Midbrain (tissue), 1 donor: ENCODE measurements around the gene ERN1.
"Not testable (repeated sequence)": the region's sequence is repeated elsewhere in the genome, so short reads cannot be mapped to it uniquely, and the experiment has no call there.

Experiments used
- DNase-seq: peaks from one replicate; lab custom pipeline; 2025; lab: John Stamatoyannopoulos, UW

Gene ERN1

DNA sequence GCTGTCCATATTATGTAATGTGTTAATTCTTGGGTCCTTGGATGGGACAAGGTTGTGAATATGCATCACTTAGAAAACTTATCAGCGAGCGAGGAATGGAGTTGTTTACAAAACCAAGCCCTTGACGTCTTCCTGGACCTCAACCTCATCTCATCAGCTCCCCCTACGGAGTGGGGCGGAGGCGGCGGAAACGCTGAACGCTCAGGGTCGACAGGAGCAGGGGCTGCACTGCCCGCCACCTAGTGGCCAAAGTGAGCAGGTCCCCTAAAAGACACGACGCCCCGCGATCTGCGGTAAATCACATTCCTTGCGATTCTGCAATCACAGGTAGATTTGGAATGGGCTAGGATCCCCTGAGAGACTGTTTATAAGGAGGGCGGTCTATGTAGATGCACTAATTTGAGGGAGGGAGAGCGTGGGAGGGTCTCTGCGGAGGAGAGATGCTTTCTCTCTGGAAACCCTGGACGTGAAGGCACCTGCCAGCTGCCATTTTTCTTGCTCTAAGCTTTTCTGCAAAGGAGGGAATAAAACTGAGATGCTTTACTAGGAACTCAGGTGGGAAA, 104.1 kb downstream of the ERN1 start:
- peak; percentile 7 for DNase-seq

DNA sequence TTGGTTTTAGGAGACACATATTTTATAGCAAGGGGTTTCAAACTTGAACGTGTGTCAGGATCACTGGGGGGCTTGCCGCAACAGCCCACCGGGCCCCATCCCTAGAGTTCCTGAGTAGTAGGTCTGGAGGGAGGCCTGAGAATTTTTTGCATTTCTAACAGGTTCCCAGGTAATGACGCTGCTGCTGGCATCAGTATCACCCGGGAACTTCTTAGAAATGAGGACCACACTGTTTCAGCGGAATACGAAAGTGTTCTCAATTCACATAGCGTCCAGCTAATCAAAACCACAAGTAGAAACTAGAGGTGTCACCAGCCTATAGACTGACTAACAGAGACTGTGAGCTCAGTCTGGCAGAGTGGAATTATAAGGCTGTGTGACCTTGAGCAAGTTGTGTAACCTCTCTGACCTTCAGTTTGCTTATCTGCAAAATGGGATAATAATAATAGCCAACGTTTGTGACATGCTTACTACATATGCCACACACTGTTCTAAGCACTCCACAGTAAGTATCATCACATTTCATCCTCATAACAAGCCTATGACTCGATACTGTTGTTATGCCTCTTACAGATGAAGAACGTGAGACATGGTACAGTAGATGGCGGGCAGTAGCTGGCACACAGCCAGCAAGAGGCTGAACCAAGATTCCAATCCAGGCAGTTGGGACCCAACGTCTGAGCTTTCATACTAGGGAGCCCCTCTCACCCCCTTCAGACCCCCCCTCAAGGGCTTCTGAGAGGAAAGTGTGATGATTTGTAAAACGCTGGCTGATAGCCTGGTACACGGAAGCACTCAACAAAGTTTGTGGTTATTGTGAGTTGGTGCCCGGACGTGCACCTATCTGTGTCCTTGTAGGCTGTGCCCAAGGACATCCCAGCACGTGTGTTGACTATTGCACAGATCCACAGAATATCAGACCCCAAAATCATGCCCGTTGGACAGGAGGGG, 104.9 kb downstream of the ERN1 start:
- no peak for DNase-seq

DNA sequence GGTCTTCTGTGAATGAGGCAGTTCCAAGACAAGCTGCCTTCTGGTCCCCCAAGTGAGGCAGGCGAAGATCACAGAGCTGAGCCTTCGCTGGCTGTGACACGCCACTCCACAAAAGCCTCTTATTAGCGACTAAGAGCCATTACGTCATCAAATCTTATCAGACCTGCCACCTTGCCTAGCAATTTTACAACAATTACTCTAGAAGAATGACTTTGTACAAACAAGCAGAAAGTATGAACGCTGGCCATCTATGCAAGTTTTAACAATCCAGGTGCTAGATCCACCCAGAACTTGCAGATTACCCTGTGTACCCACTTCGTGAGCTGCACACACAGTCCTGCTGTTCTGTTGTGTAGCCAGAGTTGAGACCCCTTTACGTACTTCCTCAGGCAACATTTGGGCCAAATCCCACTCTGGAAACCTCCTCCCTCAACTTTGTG, 105.7 kb downstream of the ERN1 start:
- DNase-seq, result no peak

DNA sequence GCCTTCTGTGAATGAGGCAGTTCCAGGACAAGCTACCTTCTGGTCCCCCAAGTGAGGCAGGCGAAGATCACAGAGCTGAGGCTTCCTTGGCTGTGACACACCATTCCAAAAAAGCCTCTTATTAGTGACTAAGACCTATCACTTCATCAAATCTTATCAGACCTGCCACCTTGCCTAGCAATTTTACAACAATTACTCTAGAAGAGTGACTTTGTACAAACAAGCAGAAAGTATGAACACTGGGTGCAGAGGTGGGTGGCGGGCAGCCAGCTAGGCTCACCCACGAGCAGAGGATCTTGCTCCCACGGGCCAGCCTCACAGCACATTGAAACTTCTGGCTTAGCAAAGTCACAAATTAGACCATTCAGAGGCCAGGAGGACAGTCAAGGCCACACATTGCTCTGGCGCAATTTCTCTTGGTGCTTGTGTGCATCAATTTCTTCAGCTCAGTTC, 107.3 kb downstream of the ERN1 start:
- DNase-seq, result no peak

DNA sequence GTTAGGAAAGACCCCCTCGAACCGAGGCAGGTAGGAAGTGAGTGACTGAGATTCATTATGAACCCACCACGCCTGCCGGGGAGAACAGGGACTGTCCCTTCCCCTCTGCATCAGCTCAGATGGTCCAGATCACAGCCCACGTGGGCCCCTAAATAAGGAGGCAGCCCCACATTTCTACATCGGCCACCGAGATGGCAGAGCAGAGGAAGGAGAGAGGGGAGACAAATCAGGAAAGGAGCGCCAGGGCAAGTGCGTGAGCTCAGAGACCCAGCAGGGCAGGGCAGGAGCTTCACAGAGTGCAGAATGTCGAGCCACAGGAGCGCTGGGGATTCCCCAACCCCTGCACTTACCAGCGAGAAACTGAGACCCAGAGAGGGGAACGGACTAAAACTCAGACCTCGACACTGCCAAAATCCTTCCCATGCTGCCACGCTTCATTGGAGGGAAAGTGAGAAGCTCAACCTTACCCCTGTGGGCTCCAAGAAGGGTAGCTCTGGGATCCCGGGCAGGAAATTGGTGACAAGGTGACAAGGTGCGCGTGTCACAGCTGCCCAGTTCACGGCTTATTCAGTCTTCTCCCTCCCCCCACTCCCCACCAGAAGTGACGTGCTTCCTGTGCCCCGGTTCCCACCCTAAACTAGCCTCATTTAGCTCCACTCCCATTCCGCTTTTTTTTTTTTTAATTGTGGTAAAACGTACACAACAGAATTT, 109.7 kb downstream of the ERN1 start, which contains the start of gene ICAM2:
Gene ICAM2, minus strand, starts transcription at position 578 of the 711 bp plus-strand sequence. CDS start 13,942 bp downstream, outside the sequence.
- DNase-seq, result no peak

DNA sequence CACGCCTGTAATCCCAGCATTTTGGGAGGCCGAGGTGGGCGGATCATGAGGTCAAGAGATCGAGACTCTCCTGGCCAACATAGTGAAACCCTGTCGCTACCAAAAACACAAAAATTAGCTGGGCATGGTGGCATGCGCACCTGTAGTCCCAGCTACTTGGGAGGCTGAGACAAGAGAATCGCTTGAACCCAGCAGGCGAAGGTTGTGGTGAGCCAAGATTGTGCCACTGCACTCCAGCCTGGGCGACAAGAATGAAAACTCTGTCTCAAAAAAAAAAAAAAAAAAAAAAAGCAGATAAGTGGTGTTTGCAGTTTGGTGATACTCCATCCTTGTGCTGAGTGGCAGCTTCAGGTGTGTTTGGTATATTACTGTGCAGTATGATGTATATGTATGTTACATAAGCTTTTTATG, 110.4 kb downstream of the ERN1 start:
- DNase-seq, result not testable (repeated sequence)

DNA sequence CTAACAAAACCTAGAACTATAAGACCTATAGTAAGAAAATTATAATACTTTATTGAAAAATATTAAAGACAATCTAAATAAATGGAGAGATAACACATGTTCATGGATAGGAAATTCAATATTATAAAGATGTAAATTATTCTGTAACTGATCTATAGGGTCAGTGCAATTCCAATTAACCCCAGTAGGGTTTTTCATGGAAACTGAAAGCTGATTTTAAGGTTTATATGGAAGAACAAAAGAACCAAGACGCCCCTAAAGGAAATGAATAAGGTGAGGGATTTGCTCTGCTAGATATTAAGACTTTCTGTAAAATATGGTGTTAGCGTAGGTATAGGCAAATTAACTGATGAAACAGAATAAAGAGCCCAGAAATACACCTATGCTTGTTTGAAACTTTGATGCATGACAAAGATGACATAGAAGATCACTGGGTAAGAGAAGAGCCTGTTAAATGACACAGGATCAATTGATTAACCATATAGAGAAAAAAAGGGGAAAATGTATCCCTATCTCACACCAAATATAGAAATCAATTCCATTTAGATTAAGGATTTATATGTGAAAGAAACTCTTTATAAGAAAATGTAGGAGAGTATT, 112.5 kb downstream of the ERN1 start:
- DNase-seq, result no peak

DNA sequence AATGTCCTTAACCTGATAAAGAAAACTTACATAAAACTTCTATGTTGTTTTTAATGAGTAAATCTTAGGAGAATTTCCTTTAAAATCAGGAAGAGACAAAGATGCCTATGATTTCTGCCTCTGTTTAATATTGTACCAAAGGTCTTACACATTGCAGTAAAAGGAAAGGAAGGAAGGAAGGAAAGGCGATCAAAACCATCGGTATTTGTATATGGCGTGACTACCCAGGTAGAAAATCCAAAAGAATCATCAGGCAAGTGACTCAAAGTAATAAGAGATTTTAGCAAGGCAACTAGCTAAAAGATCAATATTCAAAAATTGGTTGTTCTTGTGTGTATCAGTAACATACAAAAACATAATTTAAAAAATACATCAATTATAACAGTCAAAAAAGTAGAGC, 113.0 kb downstream of the ERN1 start:
- no peak for DNase-seq

DNA sequence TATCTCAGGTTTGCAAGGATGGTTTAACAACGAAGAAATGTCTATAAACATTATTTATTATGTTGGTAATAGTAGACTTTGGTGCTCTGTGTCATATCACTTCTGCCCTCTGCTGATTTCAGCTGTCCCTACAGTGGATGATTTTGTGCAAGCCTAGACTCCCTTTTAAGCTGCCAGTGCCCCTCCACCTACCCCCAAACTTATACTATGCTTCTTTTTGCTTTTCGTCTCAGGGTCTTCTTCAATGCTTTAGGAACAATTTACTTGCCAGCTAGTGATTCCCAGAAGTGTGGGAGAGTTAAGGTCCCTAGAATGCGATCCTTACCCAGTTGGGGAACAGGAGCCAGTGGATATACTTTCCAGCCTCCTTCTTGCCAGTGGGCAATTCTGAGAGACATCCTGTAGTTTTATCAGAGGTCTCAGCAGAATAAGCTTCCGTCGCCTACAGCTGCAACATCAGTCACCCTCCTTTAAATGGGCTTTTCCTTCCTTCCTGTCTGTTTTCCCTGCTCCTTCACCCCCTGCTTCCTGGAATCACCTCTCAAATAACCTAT, 113.6 kb downstream of the ERN1 start:
- DNase-seq, result no peak

DNA sequence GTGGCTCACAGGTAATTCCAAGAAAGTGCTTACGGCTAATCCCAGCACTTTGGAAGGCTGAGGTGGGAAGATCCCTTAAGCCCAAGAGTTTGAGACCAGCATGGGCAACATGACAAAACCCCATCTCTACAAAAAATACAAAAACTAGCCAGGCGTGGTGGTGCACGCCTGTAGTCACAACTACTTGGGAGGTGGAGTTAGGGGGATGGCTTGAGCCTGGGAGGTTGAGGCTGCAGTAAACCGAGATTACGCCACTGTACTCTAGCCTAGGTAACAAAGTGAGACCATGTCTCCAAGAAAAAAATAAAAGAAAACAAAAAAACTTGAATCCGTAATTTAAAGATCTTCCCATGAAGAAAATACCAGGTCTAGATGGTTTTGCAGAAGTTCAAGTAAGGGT, 114.5 kb downstream of the ERN1 start:
- DNase-seq, result no peak

DNA sequence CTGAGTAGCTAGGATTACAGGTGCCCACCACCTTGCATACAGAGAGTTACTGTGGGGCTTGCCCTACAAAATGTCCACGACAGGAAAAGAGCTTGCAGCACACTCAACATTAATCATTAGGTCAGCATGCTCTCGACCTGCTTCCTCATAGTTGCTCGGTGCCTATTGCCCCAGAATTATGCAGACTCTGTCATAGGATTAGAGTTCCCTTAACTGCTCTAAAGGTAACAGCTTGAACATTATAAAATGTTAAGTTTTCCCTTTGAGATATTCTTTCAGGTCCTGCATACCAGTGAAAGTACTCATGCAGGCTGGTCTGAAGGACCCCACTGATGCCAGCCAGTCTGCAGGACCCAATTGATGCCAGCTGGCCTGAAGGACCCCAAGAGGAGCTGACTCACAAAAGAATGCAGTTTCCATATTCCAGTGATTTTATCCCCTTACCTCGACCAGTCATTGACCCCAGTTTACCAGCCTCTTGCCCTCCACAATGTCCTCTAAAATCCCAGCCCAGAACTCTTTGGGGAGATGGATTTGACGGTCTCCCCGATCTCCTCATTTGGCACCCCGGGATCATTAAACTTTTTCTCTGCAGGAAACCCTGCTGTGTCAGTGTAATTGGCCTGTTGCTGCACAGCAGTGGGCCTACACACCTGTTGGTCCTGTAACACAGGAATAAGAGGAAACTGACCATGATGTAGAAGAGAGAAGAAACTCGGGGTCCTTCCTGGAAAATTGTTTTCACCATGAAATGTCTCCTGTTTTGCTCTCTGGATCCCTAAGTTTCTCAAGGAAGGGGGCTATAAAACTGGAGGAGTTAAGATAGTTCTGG, 120.2 kb downstream of the ERN1 start:
- DNase-seq, result no peak

DNA sequence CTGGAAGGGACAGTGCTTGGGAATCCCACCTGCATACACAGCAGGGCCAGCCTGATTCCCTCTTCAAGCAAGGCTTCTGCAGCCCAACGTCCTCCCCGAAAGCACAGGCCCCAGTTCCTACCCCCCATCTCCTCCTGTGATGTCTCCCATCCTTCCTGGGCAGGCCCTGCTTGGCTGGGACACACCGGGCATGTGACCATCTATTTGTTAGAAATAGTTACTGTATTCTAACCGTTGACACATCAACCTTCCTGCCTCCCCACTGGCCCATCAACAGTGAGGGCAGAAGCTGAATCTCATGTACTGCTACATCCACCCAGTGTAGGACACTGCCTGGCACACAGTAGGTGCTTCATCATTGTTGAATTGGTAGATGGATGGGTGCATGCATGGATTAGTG, 121.1 kb downstream of the ERN1 start:
- no peak for DNase-seq

DNA sequence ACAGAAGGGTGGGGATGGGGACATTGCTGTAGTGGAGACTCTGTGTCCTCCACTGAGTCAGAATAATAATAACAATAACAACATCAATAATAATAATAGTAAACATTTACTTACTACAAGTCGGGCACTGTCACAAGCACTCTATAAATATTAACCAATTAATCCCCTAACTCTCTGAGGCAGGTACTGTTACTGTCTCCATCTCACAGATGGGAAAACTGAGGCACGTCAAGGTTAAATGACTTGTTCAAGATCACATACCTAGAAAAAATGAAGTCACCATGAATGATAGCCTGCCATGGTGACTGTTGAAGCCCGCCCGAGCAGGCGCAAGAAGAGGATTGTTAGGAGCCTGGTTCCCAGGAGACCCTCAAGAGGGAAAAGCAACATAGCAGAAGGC, 121.6 kb downstream of the ERN1 start:
- no peak for DNase-seq

DNA sequence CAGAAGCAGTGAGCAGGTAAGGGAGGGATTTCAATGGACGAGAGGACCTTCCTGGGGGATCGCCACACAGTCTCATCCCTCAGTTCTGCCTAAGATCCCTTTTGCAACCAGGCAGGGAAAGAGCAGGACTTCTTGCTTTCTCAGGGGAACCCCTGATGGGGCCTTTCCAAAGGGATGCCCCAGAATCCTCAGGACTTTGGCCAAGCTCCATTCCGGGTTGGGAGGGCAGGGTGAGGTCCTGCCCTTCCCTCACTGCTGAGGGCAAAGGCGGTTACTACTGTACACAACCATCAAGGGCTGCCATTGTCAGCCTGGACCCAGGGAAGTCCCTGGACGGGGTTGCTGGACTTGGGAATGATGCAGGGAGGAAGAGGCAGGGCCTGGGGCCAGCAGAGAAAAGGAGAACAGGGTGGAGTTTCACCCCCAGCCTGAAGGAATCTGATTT, 122.1 kb downstream of the ERN1 start:
- DNase-seq, result no peak

DNA sequence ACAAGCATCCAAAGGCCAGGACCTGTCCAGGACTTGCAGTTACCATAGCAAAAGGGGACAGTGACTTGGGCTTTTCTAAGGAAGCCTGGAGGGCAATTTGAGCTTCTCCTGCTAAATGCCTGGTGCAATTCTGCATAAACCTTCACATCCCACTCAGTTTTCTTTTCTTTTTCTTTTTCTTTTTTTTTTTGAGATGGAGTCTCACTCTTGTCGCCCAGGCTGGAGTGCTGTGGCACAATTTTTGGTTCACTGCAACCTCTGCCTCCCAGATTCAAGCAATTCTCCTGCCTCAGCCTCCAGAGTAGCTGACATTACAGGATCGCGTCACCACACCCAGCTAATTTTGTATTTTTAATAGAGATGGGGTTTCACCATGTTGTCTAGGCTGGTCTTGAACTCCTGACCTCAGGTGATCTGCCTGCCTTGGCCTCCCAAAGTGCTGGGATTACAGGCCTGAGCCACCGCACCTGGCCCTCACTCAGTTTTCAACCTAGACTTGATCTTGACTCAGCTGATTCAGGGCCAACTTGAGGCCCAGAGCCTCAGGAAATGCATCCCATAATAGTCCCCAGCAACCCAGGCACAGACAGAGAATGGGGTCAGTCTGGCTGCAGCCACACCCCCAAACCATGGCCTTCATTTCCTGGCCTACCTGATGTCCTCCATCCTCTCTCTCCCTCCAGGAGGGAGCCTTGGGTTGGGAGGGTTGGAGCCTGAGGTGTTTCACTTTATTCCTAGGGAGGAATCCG, 122.7 kb downstream of the ERN1 start:
- not testable (repeated sequence) for DNase-seq

DNA sequence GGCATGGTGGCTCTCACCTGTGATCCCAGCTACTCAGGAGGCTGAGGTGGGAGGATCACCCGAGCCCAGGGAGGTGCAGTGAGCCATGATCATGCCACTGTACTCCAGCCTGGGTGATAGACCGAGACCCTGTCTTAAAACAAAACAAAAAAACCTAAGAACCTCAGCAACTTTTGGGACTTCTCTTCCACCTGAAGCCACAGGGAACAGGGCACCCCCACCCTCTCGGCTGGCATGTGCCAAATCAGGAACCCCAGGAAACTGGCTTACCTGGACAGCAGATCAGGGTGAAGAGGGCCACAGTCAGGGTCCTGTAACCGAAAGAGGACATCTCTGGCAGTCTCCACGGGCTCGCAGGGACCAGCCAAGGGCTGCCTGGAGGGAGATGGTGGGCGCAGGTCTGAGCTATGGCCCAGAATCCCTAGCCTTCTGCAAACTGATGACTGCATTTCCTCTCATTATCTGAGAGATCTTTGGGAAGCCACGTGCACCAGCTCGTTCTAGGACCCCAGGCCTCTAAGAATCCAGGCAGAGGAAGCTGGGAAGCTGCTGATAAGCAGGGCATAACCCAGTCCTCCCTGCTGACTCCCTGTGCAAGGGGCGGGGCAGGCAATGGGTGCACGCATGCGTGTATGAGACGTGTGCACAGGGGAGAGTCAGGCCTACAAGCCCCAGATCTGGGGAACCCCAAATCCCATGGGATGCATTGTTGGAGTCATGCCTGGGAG, 123.4 kb downstream of the ERN1 start:
- no peak for DNase-seq

DNA sequence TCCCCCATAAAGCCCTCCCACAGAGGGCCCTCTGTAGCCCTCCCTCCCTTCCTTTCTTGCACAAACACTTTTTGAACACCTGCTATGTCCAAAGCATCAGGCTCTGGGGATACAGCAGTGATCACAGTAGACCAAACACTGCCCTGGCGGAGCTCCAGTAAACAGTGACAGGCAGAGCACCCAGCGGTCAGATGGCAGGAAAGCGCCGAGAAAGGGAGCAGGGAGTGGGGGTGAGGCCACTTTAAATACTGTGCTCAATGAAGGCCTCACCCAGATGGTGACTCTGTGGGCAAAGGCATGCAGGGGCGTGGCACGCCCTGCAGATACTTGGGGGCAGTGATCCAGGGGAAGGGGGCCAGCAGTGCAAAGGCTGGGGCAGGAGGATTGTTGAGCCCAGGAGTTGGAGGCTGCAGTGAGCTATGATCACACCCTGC, 124.2 kb downstream of the ERN1 start:
- DNase-seq, result no peak

DNA sequence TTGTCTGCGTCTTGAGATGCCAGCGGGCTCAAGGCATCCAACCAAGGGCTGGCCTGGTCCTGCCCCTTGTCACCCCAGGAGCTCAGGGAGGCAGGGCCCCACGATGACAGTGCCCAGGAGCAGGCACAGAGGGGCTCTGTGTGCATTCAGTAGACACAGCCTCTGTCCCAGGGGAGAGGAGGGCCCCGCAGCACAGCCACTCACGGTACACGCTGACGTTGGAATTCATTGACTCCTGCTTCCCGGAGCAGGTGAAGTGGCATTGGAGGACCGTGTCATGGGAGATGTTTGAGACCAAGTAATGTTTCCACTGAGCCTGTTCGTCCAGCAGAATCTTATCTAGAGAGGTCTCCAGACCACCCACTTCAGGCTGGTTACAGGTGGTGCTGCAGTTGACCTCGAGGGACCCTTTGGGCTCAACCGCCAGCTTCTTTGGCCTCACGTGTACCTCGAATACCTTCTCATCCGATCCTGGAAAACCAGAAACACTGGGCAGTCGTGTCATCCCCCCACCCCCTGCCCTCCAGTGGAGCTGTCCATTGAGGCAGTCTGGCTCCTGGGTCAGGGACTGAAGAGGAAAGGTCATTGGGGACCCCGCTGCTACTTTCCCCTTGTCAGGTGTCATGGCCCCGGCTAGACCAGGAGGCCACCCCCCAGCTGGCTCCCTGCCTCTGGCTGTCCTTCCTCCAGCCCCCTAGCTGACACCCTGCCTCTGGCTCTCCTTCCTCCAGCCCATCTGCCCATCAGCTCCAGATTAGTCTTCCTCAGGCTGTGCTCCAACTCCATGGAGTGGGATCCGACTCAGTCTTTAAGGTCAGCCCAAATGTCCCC, 124.8 kb downstream of the ERN1 start:
- DNase-seq, result no peak
